ENCODE measurements around the gene LNPEP.

Gene LNPEP

DNA sequence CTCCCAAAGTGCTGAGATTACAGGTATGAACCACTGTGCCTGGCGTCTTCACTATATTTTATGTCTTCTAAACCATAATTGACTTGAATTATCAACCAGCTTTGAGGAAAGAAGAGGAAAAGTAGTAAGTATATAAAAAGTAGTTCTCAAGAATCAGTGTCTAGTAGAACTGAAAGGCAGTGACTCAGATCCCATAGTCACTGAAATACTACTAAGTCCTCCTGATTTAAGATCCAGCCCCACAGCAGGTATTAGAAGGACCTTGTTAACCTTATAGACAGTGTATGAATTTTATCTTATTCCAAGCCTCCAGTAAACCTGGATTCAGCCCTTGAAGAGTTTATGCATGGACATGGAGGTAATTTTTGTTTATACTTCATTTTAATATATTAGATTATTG, 31.5 kb downstream of the LNPEP start:
- no peaks in the 10 kb centered on the region for H3K27me3 ChIP-seq (ENCODE audit: insufficient read depth, low read length, poor library complexity)
- no peaks in the 10 kb centered on the region for H4K20me1 ChIP-seq (ENCODE audit: insufficient read depth, low read length)
- H3K79me2 ChIP-seq (ENCODE audit: insufficient read depth, low read length) = peaks cover 100% of the 10 kb centered on the region
- no peaks in the 10 kb centered on the region for H3K9me3 ChIP-seq (ENCODE audit: insufficient read depth, low read length, severe bottlenecking)
- no peak for DNase-seq
- no peak overlapping the region for H3K9ac ChIP-seq (ENCODE audit: low read depth, low read length)
- ATAC-seq (ENCODE audit: insufficient read depth, low read depth) = no peak
- no peak for TF ChIP-seq EZH2 (IDR thresholded peaks at IDR 0.05; ENCODE audit: borderline replicate concordance, low read depth, low read length, severe bottlenecking)
- TF ChIP-seq, protein P1, sequence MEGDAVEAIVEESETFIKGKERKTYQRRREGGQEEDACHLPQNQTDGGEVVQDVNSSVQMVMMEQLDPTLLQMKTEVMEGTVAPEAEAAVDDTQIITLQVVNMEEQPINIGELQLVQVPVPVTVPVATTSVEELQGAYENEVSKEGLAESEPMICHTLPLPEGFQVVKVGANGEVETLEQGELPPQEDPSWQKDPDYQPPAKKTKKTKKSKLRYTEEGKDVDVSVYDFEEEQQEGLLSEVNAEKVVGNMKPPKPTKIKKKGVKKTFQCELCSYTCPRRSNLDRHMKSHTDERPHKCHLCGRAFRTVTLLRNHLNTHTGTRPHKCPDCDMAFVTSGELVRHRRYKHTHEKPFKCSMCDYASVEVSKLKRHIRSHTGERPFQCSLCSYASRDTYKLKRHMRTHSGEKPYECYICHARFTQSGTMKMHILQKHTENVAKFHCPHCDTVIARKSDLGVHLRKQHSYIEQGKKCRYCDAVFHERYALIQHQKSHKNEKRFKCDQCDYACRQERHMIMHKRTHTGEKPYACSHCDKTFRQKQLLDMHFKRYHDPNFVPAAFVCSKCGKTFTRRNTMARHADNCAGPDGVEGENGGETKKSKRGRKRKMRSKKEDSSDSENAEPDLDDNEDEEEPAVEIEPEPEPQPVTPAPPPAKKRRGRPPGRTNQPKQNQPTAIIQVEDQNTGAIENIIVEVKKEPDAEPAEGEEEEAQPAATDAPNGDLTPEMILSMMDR (IDR thresholded peaks at IDR 0.05; ENCODE audit: borderline replicate concordance, extremely low read depth, low read length, poor library complexity, severe bottlenecking) = no peak
- no peak overlapping the region for H3K4me3 ChIP-seq (ENCODE audit: low read depth in 1 of 2, low read length in 2 of 2)
- peaks cover 6% of the 10 kb centered on the region; the same call in 1 of the 2 replicates for H3K36me3 ChIP-seq (ENCODE audit: insufficient read depth, low read length)
- H2AFZ ChIP-seq (ENCODE audit: low read depth, low read length) = no peak overlapping the region
- H3K27ac ChIP-seq (ENCODE audit: low read length) = no peak overlapping the region
- no peak overlapping the region for H3K4me2 ChIP-seq (ENCODE audit: insufficient read depth, low read length)
- H3K4me1 ChIP-seq (ENCODE audit: insufficient read depth, low read length) = peaks cover 38% of the 10 kb centered on the region

DNA sequence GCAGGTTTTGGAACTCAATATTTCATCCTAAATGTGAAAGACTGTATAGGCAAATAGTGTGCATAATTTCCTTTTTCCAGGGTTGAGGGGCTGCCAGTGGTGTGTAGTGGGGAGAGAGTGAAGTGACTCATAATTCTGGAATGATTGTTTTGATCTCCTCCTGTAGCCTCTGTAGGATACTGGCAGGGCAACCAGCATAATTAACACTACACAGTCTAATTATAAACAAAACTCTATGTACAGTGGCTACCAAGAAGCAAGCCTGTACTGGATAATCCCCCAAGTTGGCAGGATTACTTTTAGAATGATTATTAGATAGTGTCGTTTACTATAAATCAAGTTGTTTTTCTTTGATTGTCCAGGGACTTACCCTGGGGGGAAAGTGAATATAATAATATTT, 32.2 kb downstream of the LNPEP start:
- Histone ChIP-seq H3K27me3 (ENCODE audit: insufficient read depth, low read length, poor library complexity) (no peaks in the 10 kb centered on the region), H3K4me1 (ENCODE audit: insufficient read depth, low read length) (peaks cover 38% of the 10 kb centered on the region), H2AFZ (ENCODE audit: low read depth, low read length) (no peak overlapping the region), H4K20me1 (ENCODE audit: insufficient read depth, low read length) (no peaks in the 10 kb centered on the region), H3K79me2 (ENCODE audit: insufficient read depth, low read length) (peaks cover 100% of the 10 kb centered on the region), H3K4me3 (ENCODE audit: low read depth in 1 of 2, low read length in 2 of 2) (no peak overlapping the region), H3K9me3 (ENCODE audit: insufficient read depth, low read length, severe bottlenecking) (no peaks in the 10 kb centered on the region), H3K4me2 (ENCODE audit: insufficient read depth, low read length) (no peak overlapping the region), H3K9ac (ENCODE audit: low read depth, low read length) (no peak overlapping the region), H3K27ac (ENCODE audit: low read length) (no peak overlapping the region), H3K36me3 (ENCODE audit: insufficient read depth, low read length) (peaks cover 6% of the 10 kb centered on the region; the same call in 1 of the 2 replicates)
- ATAC-seq (ENCODE audit: insufficient read depth, low read depth) = no peak
- no peak for DNase-seq
- TF ChIP-seq, protein P1 (IDR thresholded peaks at IDR 0.05; ENCODE audit: borderline replicate concordance, extremely low read depth, low read length, poor library complexity, severe bottlenecking) = no peak
- TF ChIP-seq EZH2 (IDR thresholded peaks at IDR 0.05; ENCODE audit: borderline replicate concordance, low read depth, low read length, severe bottlenecking) = no peak

DNA sequence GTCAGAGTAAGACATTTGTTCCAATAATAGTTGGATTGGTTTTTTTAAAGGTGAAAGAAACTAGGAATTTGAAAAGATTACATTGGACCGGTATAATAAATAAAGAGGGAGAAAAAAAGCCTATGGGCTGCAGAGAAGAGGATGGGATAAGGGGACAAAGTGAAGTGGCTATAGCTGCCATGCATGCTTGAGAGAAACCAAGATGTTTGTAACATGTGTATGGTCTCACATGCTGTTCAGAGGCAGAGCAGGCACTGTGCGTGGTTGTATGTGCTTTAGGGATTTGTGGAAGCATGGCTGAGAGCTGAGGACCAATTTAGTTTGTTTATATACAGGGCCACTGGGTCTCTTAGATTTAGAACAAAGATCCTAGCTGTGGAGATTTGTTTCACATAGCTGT, 32.7 kb downstream of the LNPEP start:
- TF ChIP-seq, protein P1 (IDR thresholded peaks at IDR 0.05; ENCODE audit: borderline replicate concordance, extremely low read depth, low read length, poor library complexity, severe bottlenecking) = no peak
- no peak for TF ChIP-seq EZH2 (IDR thresholded peaks at IDR 0.05; ENCODE audit: borderline replicate concordance, low read depth, low read length, severe bottlenecking)
- Histone ChIP-seq H2AFZ (ENCODE audit: low read depth, low read length) (no peak overlapping the region), H3K4me2 (ENCODE audit: insufficient read depth, low read length) (no peak overlapping the region), H3K36me3 (ENCODE audit: insufficient read depth, low read length) (peaks cover 6% of the 10 kb centered on the region; the same call in 1 of the 2 replicates), H3K27me3 (ENCODE audit: insufficient read depth, low read length, poor library complexity) (no peaks in the 10 kb centered on the region), H3K4me1 (ENCODE audit: insufficient read depth, low read length) (peaks cover 38% of the 10 kb centered on the region), H3K9me3 (ENCODE audit: insufficient read depth, low read length, severe bottlenecking) (no peaks in the 10 kb centered on the region), H4K20me1 (ENCODE audit: insufficient read depth, low read length) (no peaks in the 10 kb centered on the region), H3K79me2 (ENCODE audit: insufficient read depth, low read length) (peaks cover 100% of the 10 kb centered on the region), H3K9ac (ENCODE audit: low read depth, low read length) (no peak overlapping the region), H3K27ac (ENCODE audit: low read length) (no peak overlapping the region), H3K4me3 (ENCODE audit: low read depth in 1 of 2, low read length in 2 of 2) (no peak overlapping the region)
- ATAC-seq (ENCODE audit: insufficient read depth, low read depth) (no peak), DNase-seq (no peak)

DNA sequence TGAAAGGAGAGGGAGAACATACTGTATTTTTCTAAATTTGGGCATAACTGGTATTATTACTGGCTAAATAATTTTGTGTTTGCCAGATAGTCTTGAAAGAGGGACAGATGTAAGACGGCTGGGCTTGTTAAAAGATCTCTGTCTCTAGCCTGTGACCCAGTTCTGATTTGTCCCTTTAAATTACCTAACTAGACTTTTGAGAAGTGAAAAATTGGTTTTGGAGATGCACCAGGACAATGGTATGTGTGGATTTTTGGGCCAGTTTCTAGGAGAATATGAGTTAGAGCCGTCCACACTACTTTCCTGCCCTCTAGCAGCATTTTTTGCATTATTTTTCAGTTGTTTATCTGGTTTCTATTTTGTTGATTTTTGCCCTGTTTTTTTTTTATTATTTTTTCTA, 33.5 kb downstream of the LNPEP start:
- TF ChIP-seq, protein P1 (IDR thresholded peaks at IDR 0.05; ENCODE audit: borderline replicate concordance, extremely low read depth, low read length, poor library complexity, severe bottlenecking) = no peak
- no peak for TF ChIP-seq EZH2 (IDR thresholded peaks at IDR 0.05; ENCODE audit: borderline replicate concordance, low read depth, low read length, severe bottlenecking)
- H3K79me2 ChIP-seq (ENCODE audit: insufficient read depth, low read length) = peaks cover 100% of the 10 kb centered on the region
- peaks cover 6% of the 10 kb centered on the region for H3K36me3 ChIP-seq (ENCODE audit: insufficient read depth, low read length)
- H3K4me3 ChIP-seq (ENCODE audit: low read depth in 1 of 2, low read length in 2 of 2) = no peak overlapping the region
- H3K4me1 ChIP-seq (ENCODE audit: insufficient read depth, low read length) = peaks cover 40% of the 10 kb centered on the region
- no peaks in the 10 kb centered on the region for H3K9me3 ChIP-seq (ENCODE audit: insufficient read depth, low read length, severe bottlenecking)
- no peak for DNase-seq
- ATAC-seq (ENCODE audit: insufficient read depth, low read depth) = no peak
- no peak overlapping the region for H2AFZ ChIP-seq (ENCODE audit: low read depth, low read length)
- H3K27me3 ChIP-seq (ENCODE audit: insufficient read depth, low read length, poor library complexity) = no peaks in the 10 kb centered on the region
- no peak overlapping the region for H3K4me2 ChIP-seq (ENCODE audit: insufficient read depth, low read length)
- H4K20me1 ChIP-seq (ENCODE audit: insufficient read depth, low read length) = peaks cover 7% of the 10 kb centered on the region; the same call in 1 of the 2 replicates
- no peak overlapping the region for H3K27ac ChIP-seq (ENCODE audit: low read length)
- H3K9ac ChIP-seq (ENCODE audit: low read depth, low read length) = no peak overlapping the region
